Sigmoid colon (tissue), 3 donors: ENCODE data around the gene MPPE1.

ENCODE experiments used
- CTCF ChIP-seq, 4 experiments: fragments of 450-650 bp in 3 of 4; fragments of 200-600 bp in 1 of 4; IDR thresholded peaks; one replicate each; pipeline ENCODE4 v1.5.1; 2016 to 2019; ENCODE audit warnings: antibody characterized with exemption in 4 of 4, mild to moderate bottlenecking in 3 of 4, moderate library complexity in 2 of 4
- POLR2A ChIP-seq, 2 donors: fragments of 450-650 bp; IDR thresholded peaks; one replicate each; pipeline ENCODE4 v1.6.1; 2016; ENCODE audit warnings: antibody characterized with exemption in 2 of 2, mild to moderate bottlenecking in 2 of 2, moderate library complexity in 2 of 2

- TF ChIP-seq CTCF (IDR thresholded peaks at IDR 0.05) (no peak), POLR2A (IDR thresholded peaks at IDR 0.05) (no peak)
Measured at GRCh38 chr18:11844436-11844835, 63.7 kb downstream of the MPPE1 start.
